ENCODE results near the gene TBL1X.

The TBL1X gene

GRCh38 chrX:9494771-9495170 lies 29.9 kb downstream of the TBL1X start:
- DNase-seq (ENCODE audit: low spot score): peak; percentile 52

GRCh38 chrX:9495496-9495895 lies 30.6 kb downstream of the TBL1X start:
- no peak for DNase-seq (ENCODE audit: low spot score)

GRCh38 chrX:9498236-9498635 lies 33.4 kb downstream of the TBL1X start:
- peak; percentile 49 for DNase-seq (ENCODE audit: low spot score)

- DNase-seq (ENCODE audit: low spot score): no peak
Observed at GRCh38 chrX:9500584-9500983, 35.7 kb downstream of the TBL1X start.

GRCh38 chrX:9501362-9501761 lies 36.5 kb downstream of the TBL1X start:
- DNase-seq (ENCODE audit: low spot score): no peak

- no peak for DNase-seq (ENCODE audit: low spot score)
Observed at GRCh38 chrX:9503261-9503660, 38.4 kb downstream of the TBL1X start.

- no peak for DNase-seq (ENCODE audit: low spot score)
Observed at GRCh38 chrX:9510366-9510765, 45.5 kb downstream of the TBL1X start.

GRCh38 chrX:9510980-9511379 lies 46.1 kb downstream of the TBL1X start:
- DNase-seq (ENCODE audit: low spot score): no peak

GRCh38 chrX:9515489-9515888 lies 50.6 kb downstream of the TBL1X start:
- DNase-seq (ENCODE audit: low spot score): no peak

GRCh38 chrX:9515973-9516538 lies 51.2 kb downstream of the TBL1X start:
- DNase-seq (ENCODE audit: low spot score): no peak

- DNase-seq (ENCODE audit: low spot score): no peak
Observed at GRCh38 chrX:9516635-9517034, 51.8 kb downstream of the TBL1X start.

- DNase-seq (ENCODE audit: low spot score): no peak
Observed at GRCh38 chrX:9518051-9518450, 53.2 kb downstream of the TBL1X start.

- no peak for DNase-seq (ENCODE audit: low spot score)
Observed at GRCh38 chrX:9518889-9519288, 54.0 kb downstream of the TBL1X start.

GRCh38 chrX:9519546-9520216 lies 54.8 kb downstream of the TBL1X start:
- no peak for DNase-seq (ENCODE audit: low spot score)

GRCh38 chrX:9520217-9520590 lies 55.3 kb downstream of the TBL1X start:
- no peak for DNase-seq (ENCODE audit: low spot score)

GRCh38 chrX:9522378-9523155 lies 57.7 kb downstream of the TBL1X start:
- DNase-seq (ENCODE audit: low spot score): no peak

GRCh38 chrX:9525511-9526248 lies 60.8 kb downstream of the TBL1X start:
- no peak for DNase-seq (ENCODE audit: low spot score)

- no peak for DNase-seq (ENCODE audit: low spot score)
Observed at GRCh38 chrX:9526965-9527364, 62.1 kb downstream of the TBL1X start.

GRCh38 chrX:9528498-9528897 lies 63.6 kb downstream of the TBL1X start:
- no peak for DNase-seq (ENCODE audit: low spot score)

GRCh38 chrX:9529223-9529622 lies 64.4 kb downstream of the TBL1X start:
- no peak for DNase-seq (ENCODE audit: low spot score)

GRCh38 chrX:9530848-9531274 lies 66.0 kb downstream of the TBL1X start:
- peak; percentile 69 for DNase-seq (ENCODE audit: low spot score)

GRCh38 chrX:9532349-9532748 lies 67.5 kb downstream of the TBL1X start:
- DNase-seq (ENCODE audit: low spot score): no peak

Data from SK-N-DZ (cell line).